Stimulated activated naive CD4-positive, alpha-beta T cell (primary cell): Measurements from ENCODE around the gene SEZ6L2.
"Not testable (repeated sequence)": the region's sequence is repeated elsewhere in the genome, so short reads cannot be mapped to it uniquely, and the experiment has no call there.

Experiments used
- DNase-seq, 6 experiments: peaks; one replicate each; lab custom pipeline; 2025; lab: John Stamatoyannopoulos, UW

The SEZ6L2 gene

GRCh38 chr16:29909851-29910250 is 10.5 kb upstream of the SEZ6L2 start:
- DNase-seq = not testable (repeated sequence)

- no peak for DNase-seq
Observed at GRCh38 chr16:29909391-29909790, 10.0 kb upstream of the SEZ6L2 start.

- DNase-seq = no peak
Observed at GRCh38 chr16:29908719-29909220, 9.4 kb upstream of the SEZ6L2 start.

GRCh38 chr16:29907973-29908372 is 8.6 kb upstream of the SEZ6L2 start:
- DNase-seq = no peak

- no peak for DNase-seq
Observed at GRCh38 chr16:29906520-29907244, 7.3 kb upstream of the SEZ6L2 start.

- no peak for DNase-seq
Observed at GRCh38 chr16:29905668-29906067, 6.3 kb upstream of the SEZ6L2 start.

GRCh38 chr16:29904947-29905346 is 5.6 kb upstream of the SEZ6L2 start:
- DNase-seq = no peak

- DNase-seq = no peak
Observed at GRCh38 chr16:29903590-29903989, 4.2 kb upstream of the SEZ6L2 start.

GRCh38 chr16:29901607-29901945 is 2.2 kb upstream of the SEZ6L2 start:
- DNase-seq = no peak

GRCh38 chr16:29900888-29901606 is 1.7 kb upstream of the SEZ6L2 start:
- no peak for DNase-seq

- peak; percentile 60 to 89 (median 76) for DNase-seq
Observed at GRCh38 chr16:29900102-29900887, 945 bp upstream of the SEZ6L2 start, which contains the start of gene ASPHD1. Gene ASPHD1, plus strand, starts transcription at chr16:29900488. Its CDS starts 484 bp downstream, at chr16:29900972.

- DNase-seq = no peak
Observed at GRCh38 chr16:29898804-29899515, 390 bp downstream of the SEZ6L2 start.

GRCh38 chr16:29898135-29898803 is 1.1 kb downstream of the SEZ6L2 start:
- no peak for DNase-seq

- DNase-seq = no peak
Observed at GRCh38 chr16:29897333-29897732, 2.0 kb downstream of the SEZ6L2 start.

GRCh38 chr16:29896841-29897240 is 2.5 kb downstream of the SEZ6L2 start:
- no peak for DNase-seq

- DNase-seq = no peak
Observed at GRCh38 chr16:29894352-29894751, 5.0 kb downstream of the SEZ6L2 start.

GRCh38 chr16:29893553-29893952 is 5.8 kb downstream of the SEZ6L2 start:
- DNase-seq = no peak

- no peak for DNase-seq
Observed at GRCh38 chr16:29892458-29892813, 6.9 kb downstream of the SEZ6L2 start.

GRCh38 chr16:29891525-29892457 is 7.6 kb downstream of the SEZ6L2 start:
- no peak for DNase-seq

- not testable (repeated sequence) for DNase-seq
Observed at GRCh38 chr16:29889372-29889771, 10.0 kb downstream of the SEZ6L2 start.
